ENCODE measurements around the gene RIBC1.

DNA sequence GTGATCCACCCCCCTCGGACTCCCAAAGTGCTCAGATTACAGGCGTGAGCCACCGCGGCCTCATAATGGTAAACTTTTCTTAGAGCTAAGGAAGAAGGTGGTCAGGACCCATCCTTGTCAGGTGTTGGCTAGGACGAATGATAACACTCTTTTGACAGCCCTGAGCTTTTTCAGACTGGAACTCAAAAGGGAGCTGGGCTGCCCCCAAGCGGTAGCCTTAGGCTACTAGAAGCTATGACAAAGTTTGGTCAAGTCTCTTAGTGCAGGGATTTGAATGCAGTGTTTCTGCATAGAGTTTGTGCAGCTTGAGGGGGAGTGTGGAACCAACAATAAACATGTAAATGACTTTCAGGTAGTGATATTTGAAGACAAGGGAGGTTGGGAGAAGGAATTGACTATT, 23.3 kb downstream of the RIBC1 start:
- TF ChIP-seq, protein P1, sequence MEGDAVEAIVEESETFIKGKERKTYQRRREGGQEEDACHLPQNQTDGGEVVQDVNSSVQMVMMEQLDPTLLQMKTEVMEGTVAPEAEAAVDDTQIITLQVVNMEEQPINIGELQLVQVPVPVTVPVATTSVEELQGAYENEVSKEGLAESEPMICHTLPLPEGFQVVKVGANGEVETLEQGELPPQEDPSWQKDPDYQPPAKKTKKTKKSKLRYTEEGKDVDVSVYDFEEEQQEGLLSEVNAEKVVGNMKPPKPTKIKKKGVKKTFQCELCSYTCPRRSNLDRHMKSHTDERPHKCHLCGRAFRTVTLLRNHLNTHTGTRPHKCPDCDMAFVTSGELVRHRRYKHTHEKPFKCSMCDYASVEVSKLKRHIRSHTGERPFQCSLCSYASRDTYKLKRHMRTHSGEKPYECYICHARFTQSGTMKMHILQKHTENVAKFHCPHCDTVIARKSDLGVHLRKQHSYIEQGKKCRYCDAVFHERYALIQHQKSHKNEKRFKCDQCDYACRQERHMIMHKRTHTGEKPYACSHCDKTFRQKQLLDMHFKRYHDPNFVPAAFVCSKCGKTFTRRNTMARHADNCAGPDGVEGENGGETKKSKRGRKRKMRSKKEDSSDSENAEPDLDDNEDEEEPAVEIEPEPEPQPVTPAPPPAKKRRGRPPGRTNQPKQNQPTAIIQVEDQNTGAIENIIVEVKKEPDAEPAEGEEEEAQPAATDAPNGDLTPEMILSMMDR (IDR thresholded peaks at IDR 0.05; ENCODE audit: low read depth, low read length, poor library complexity, severe bottlenecking), result peak; percentile 61
- no peak for TF ChIP-seq EZH2phosphoT487 (IDR thresholded peaks at IDR 0.05; ENCODE audit: borderline replicate concordance, low read length)
